Endodermal cell (in vitro differentiated cells): Measurements from ENCODE around the gene UHRF1. TPM values are rescaled to one million over a fixed set of nuclear protein-coding genes. Genes with fewer than 3 reads are reported as not detected.

Source experiments
- DNase-seq: peaks from one replicate; pipeline ENCODE4 v3.0.0-alpha.2; 2017
- H3K27ac ChIP-seq: 2 replicates; pipeline ENCODE4 v1.5.1; 2013; ENCODE audit warnings: mild to moderate bottlenecking, low read depth, low read length, moderate library complexity
- H3K27me3 ChIP-seq: 2 replicates; pipeline ENCODE4 v1.6.1; 2013; ENCODE audit warnings: mild to moderate bottlenecking, low read length, moderate library complexity; ENCODE audit not compliant: insufficient read depth, control insufficient read depth, poor library complexity, severe bottlenecking
- H3K36me3 ChIP-seq: 2 replicates; pipeline ENCODE4 v1.7.0; 2013; ENCODE audit warnings: mild to moderate bottlenecking, low read length, moderate library complexity; ENCODE audit not compliant: control insufficient read depth, insufficient read depth
- H3K4me1 ChIP-seq: one replicate; pipeline ENCODE4 v1.7.0; 2013; ENCODE audit warnings: low read length; ENCODE audit not compliant: control insufficient read depth, insufficient read depth
- H3K4me3 ChIP-seq: 2 replicates; pipeline ENCODE4 v1.5.1; 2013; ENCODE audit warnings: mild to moderate bottlenecking, low read length, moderate library complexity
- H3K9ac ChIP-seq: 2 replicates; pipeline ENCODE4 v1.6.1; 2013; ENCODE audit warnings: mild to moderate bottlenecking, low read length, moderate library complexity; ENCODE audit not compliant: poor library complexity, severe bottlenecking; ENCODE audit errors: extremely low read depth
- H3K9me3 ChIP-seq: 2 replicates; pipeline ENCODE4 v1.6.1; 2013; ENCODE audit warnings: mild to moderate bottlenecking, low read length, moderate library complexity; ENCODE audit not compliant: control insufficient read depth
- H3K27ac Mint-ChIP-seq: 2 replicates; pipeline ENCODE4 v1.8.0; 2020; ENCODE audit warnings: mixed read lengths
- H3K27me3 Mint-ChIP-seq: 2 replicates; pipeline ENCODE4 v1.8.0; 2021; ENCODE audit warnings: mild to moderate bottlenecking, mixed read lengths; ENCODE audit not compliant: insufficient read depth
- H3K36me3 Mint-ChIP-seq: 2 replicates; pipeline ENCODE4 v1.8.0; 2020; ENCODE audit warnings: low read depth, mixed read lengths
- H3K4me1 Mint-ChIP-seq: 2 replicates; pipeline ENCODE4 v1.8.0; 2020; ENCODE audit warnings: mixed read lengths
- H3K4me3 Mint-ChIP-seq: 2 replicates; pipeline ENCODE4 v1.8.0; 2020; ENCODE audit warnings: mild to moderate bottlenecking, moderate library complexity, mixed read lengths
- H3K9me3 Mint-ChIP-seq: 2 replicates; pipeline ENCODE4 v1.8.0; 2020; ENCODE audit warnings: mild to moderate bottlenecking, mixed read lengths
- CTCF ChIP-seq: fragments of 200-600 bp; sonication (generic); conservative IDR thresholded peaks from 2 replicates; pipeline ENCODE4 v1.5.0; 2021; ENCODE audit warnings: antibody characterized with exemption, mild to moderate bottlenecking
- WGBS, 2 experiments: methylation state at CpG; one replicate each; pipeline versions ENCODE4 v1.1.5 to v1.1.7; 2013; ENCODE audit warnings: missing lambda C conversion rate in 2 of 2, mixed read lengths in 1 of 2; ENCODE audit not compliant: insufficient coverage in 1 of 2, insufficient read length in 1 of 2; 5-methylcytosine and 5-hydroxymethylcytosine counted together
- total RNA-seq, 2 donors: library from RNA; stranded (reverse); fragmentation: NEBNext Ultra II Directional in 1 of 2; extraction: Animal tissue kit (Norgen Biotek cat#: 25700) in 1 of 2; gene quantifications; 2 replicates in 1 of 2; 3 replicates in 1 of 2; pipeline ENCODE4 v1.2.1, GENCODE V29; 2021

Gene UHRF1
- total RNA-seq, 2 donors from 2014 or later, result 54.6 to 59.4 TPM

GRCh38 chr19:4976401-4977298 is 67.3 kb downstream of the UHRF1 start:
- Mint-ChIP-seq H3K4me3 (no peak overlapping the region), H3K9me3 (no peaks in the 10 kb centered on the region), H3K27me3 (no peaks in the 10 kb centered on the region), H3K36me3 (peaks cover 11% of the 10 kb centered on the region), H3K4me1 (peaks cover 8% of the 10 kb centered on the region), H3K27ac (peak overlapping the region; percentile 88)
- Histone ChIP-seq H3K4me1 (no peaks in the 10 kb centered on the region), H3K36me3 (peaks cover 7% of the 10 kb centered on the region), H3K9ac (no peak overlapping the region), H3K27ac (peak overlapping the region; percentile 66), H3K27me3 (no peaks in the 10 kb centered on the region), H3K4me3 (no peak overlapping the region), H3K9me3 (no peaks in the 10 kb centered on the region)
- WGBS, 2 experiments, result 93 to 94% methylated on average over 27 to 33 of the region's 33 CpGs
- peak; percentile 65 for TF ChIP-seq CTCF
- peak; percentile 83 for DNase-seq

GRCh38 chr19:4977299-4978174 is 68.2 kb downstream of the UHRF1 start:
- H3K27ac Mint-ChIP-seq, result peak overlapping the region; percentile 50
- no peaks in the 10 kb centered on the region for H3K9me3 Mint-ChIP-seq
- Histone ChIP-seq H3K27me3 (no peaks in the 10 kb centered on the region), H3K36me3 (peaks cover 7% of the 10 kb centered on the region), H3K27ac (peak overlapping the region; percentile 66), H3K4me3 (no peak overlapping the region), H3K4me1 (no peaks in the 10 kb centered on the region), H3K9me3 (no peaks in the 10 kb centered on the region), H3K9ac (no peak overlapping the region)
- H3K4me3 Mint-ChIP-seq, result no peak overlapping the region
- H3K27me3 Mint-ChIP-seq, result no peaks in the 10 kb centered on the region
- peaks cover 11% of the 10 kb centered on the region for H3K36me3 Mint-ChIP-seq
- no peak for TF ChIP-seq CTCF
- peaks cover 8% of the 10 kb centered on the region for H3K4me1 Mint-ChIP-seq
- no peak for DNase-seq
- WGBS, 2 experiments, result 92 to 97% methylated on average over 24 to 36 of the region's 36 CpGs

GRCh38 chr19:4979211-4979807 is 70.0 kb downstream of the UHRF1 start:
- H3K27ac ChIP-seq, result no peak overlapping the region
- Mint-ChIP-seq H3K9me3 (no peaks in the 10 kb centered on the region), H3K4me1 (peaks cover 8% of the 10 kb centered on the region), H3K27me3 (no peaks in the 10 kb centered on the region), H3K4me3 (no peak overlapping the region), H3K27ac (peak overlapping the region; percentile 70), H3K36me3 (peaks cover 11% of the 10 kb centered on the region)
- no peaks in the 10 kb centered on the region for H3K27me3 ChIP-seq
- WGBS, 2 experiments, result 95 to 97% methylated on average over 7 to 8 of the region's 8 CpGs
- H3K9me3 ChIP-seq, result no peaks in the 10 kb centered on the region
- no peak overlapping the region for H3K9ac ChIP-seq
- DNase-seq, result no peak
- H3K36me3 ChIP-seq, result peaks cover 7% of the 10 kb centered on the region
- no peak for TF ChIP-seq CTCF
- no peak overlapping the region for H3K4me3 ChIP-seq
- no peaks in the 10 kb centered on the region for H3K4me1 ChIP-seq
